Lower leg skin (tissue), 4 donors: ENCODE results near the gene GPATCH4. TPM values are rescaled to one million over a fixed set of nuclear protein-coding genes. Genes with fewer than 3 reads are reported as not detected.

ENCODE experiments used
- DNase-seq, 2 donors: peaks; one replicate each; pipeline ENCODE4 v3.0.0-alpha.2; 2019; ENCODE audit warnings: low spot score in 2 of 2
- H3K4me3 ChIP-seq: fragments of 200-600 bp; sonication (generic); 2 replicates; pipeline ENCODE4 v1.5.1; 2017; ENCODE audit warnings: mild to moderate bottlenecking, low read depth; ENCODE audit not compliant: poor library complexity, severe bottlenecking
- CTCF ChIP-seq, 3 donors: fragments of 450-650 bp; IDR thresholded peaks; one replicate each; pipeline ENCODE4 v1.5.1; 2016; ENCODE audit warnings: antibody characterized with exemption in 3 of 3, mild to moderate bottlenecking in 3 of 3, moderate library complexity in 2 of 3
- POLR2A ChIP-seq, 2 donors: fragments of 450-650 bp; IDR thresholded peaks; one replicate each; pipeline ENCODE4 v1.6.1; 2016 to 2017; ENCODE audit warnings: antibody characterized with exemption in 2 of 2, mild to moderate bottlenecking in 1 of 2, moderate library complexity in 1 of 2
- WGBS, 2 donors: methylation state at CpG; one replicate each; pipeline ENCODE4 v1.1.5; 2018; 5-methylcytosine and 5-hydroxymethylcytosine counted together
- intact Hi-C: fragments of 100-400 bp; cut with DNase I; formaldehyde crosslinking; loops from one replicate; pipeline ENCODE4 v1.15.0; 2023; ENCODE audit warnings: low total_unique reads
- total RNA-seq, 4 donors: library from RNA; depleted of rRNA; stranded (reverse); fragments of >200 nt; gene quantifications; one replicate each; pipeline ENCODE4 v1.1.0, GENCODE V29; 2016

Gene GPATCH4
- total RNA-seq, 4 donors from 2014 or later: 10.0 to 18.5 (median 13.9) TPM

DNA sequence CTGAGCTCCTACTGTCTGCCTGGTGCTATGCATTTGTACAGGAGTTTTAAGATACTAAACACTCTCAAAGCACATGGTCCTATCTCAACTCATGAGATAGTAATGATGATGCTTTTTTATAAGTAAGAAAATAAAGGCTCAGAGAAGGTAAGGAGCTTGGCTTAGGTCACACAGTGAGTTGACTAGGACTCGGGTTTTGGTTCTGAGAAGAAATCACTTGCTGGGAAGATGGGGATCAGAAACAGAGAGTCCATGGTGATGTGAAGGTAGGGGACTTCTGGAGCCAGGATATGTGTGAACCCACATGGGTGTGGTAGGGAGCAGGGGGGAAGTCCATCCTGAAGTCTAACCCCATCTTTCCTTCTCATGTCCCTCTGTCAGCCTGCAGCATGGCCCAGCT lies 44.4 kb upstream of the GPATCH4 start:
- 91 to 94% methylated on average over 1 of the region's 1 CpG for WGBS, 2 donors
- TF ChIP-seq POLR2A (IDR thresholded peaks at IDR 0.05) (no peak), CTCF (IDR thresholded peaks at IDR 0.05) (no peak)
- DNase-seq: no peak
- H3K4me3 ChIP-seq: no peak overlapping the region
- intact Hi-C loops: no loop called here

GRCh38 chr1:156645056-156645455 lies 43.8 kb upstream of the GPATCH4 start:
- TF ChIP-seq CTCF (IDR thresholded peaks at IDR 0.05) (no peak), POLR2A (IDR thresholded peaks at IDR 0.05) (no peak)
- 31 to 46% methylated on average over 3 of the region's 3 CpGs for WGBS, 2 donors
- intact Hi-C loops: no loop called here

GRCh38 chr1:156644640-156645039 lies 43.4 kb upstream of the GPATCH4 start:
- no peak overlapping the region for H3K4me3 ChIP-seq
- DNase-seq: no peak
- TF ChIP-seq CTCF (IDR thresholded peaks at IDR 0.05) (no peak), POLR2A (IDR thresholded peaks at IDR 0.05) (no peak)
- 44 to 56% methylated on average over 1 of the region's 1 CpG for WGBS, 2 donors
- intact Hi-C loops: no loop called here

More at GRCh38 chr1:156645056-156645455, 43.8 kb upstream of the GPATCH4 start:
- no peak overlapping the region for H3K4me3 ChIP-seq
- DNase-seq: no peak

DNA sequence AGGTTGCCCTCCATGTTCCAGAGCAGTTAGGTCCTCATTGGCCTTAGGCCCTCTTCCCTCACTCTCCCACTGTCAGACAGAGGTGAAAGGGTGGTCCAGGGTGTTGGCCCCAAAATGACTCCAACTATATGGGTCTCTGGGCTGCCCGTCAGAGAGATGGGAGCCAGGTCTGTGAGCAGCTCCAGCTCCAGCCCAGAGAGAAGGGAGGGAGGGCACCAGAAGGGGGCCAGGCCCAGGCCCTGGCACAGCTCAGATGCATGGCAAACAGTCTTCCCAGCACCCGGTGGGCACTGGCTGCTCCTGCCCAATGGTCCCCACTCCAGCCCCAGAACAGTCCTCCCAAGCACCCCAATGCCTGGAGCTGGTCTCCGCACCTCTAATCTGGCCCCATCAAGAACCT lies 42.9 kb upstream of the GPATCH4 start:
- WGBS, 2 donors: 87 to 91% methylated on average over 3 of the region's 3 CpGs
- no peak for DNase-seq
- H3K4me3 ChIP-seq: no peak overlapping the region
- intact Hi-C loops: no loop called here
- no peak for TF ChIP-seq CTCF (IDR thresholded peaks at IDR 0.05)
- TF ChIP-seq POLR2A (IDR thresholded peaks at IDR 0.05): no peak

DNA sequence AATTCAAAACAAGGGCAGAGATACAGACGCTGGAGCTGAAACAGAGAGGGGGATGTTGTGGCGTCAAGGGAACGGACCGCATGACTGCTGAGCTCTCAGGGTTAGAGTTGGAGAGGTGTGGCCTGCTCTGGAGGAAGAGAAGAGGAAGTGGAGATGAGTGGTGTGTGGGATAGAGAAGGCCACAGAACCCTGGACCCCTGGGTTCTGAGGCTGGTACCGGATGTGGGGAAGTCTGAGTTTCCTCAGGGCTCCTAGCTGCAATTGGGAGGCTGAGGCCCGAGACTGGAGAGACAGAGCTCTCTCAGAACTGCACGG lies 42.5 kb upstream of the GPATCH4 start:
- no peak overlapping the region for H3K4me3 ChIP-seq
- intact Hi-C loops: no loop called here
- no peak for DNase-seq
- 71 to 76% methylated on average over 7 of the region's 7 CpGs for WGBS, 2 donors
- TF ChIP-seq POLR2A (IDR thresholded peaks at IDR 0.05) (no peak), CTCF (IDR thresholded peaks at IDR 0.05) (no peak)

DNA sequence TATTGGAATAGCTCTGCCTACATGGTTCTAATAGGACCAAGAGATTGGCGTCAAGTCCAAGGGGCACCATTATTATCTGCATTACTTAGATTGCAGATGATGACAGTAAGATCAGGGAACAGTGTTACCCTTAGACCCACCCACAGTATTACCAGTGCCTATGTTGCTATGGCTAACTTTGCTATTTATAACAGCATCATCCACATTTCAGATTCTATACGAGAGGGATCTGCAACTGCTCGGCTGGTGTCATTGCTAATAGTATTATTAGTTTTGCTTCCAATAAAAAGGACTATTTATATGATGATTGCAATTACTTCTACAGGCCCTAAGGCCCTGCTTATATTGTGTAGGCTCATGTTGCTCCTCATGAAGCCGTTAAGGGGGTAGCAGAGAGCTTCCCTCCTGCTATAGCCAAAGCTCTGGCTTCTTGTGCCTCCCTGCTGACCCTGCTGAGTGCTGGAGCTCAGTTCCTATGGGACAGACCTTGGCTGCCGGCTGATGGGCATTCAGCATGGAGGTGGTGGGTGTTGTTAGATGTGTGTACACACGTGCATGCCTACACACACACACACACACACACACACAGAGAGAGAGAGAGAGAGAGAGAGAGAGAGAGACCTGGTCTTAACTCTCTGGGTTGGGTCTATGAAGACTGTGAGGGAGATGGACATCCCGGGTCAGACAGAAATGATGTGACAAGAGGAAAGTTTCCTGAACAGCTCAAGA lies 41.9 kb upstream of the GPATCH4 start:
- DNase-seq: no peak
- H3K4me3 ChIP-seq: no peak overlapping the region
- intact Hi-C loops: no loop called here
- no peak for TF ChIP-seq POLR2A (IDR thresholded peaks at IDR 0.05)
- no peak for TF ChIP-seq CTCF (IDR thresholded peaks at IDR 0.05)
- WGBS, 2 donors: 65 to 72% methylated on average over 6 of the region's 7 CpGs
